Neural crest cell (in vitro differentiated cells): ENCODE results near the gene NR1H2. TPM values are rescaled to one million over a fixed set of nuclear protein-coding genes. Genes with fewer than 3 reads are reported as not detected.
A peak's percentile ranks its signal among the peaks of the same experiment; 100 is the strongest.
"Not testable (repeated sequence)": the region's sequence is repeated elsewhere in the genome, so short reads cannot be mapped to it uniquely, and the experiment has no call there.

Experiments used
- DNase-seq: peaks from one replicate; pipeline ENCODE4 v3.0.0; 2021; ENCODE audit warnings: low read depth, mixed read lengths, low spot score
- H3K27ac Mint-ChIP-seq: one replicate; pipeline ENCODE4 v1.8.0; 2021; ENCODE audit warnings: mild to moderate bottlenecking, mixed read lengths; ENCODE audit not compliant: unreplicated experiment
- H3K27me3 Mint-ChIP-seq: 2 replicates; pipeline ENCODE4 v1.8.0; 2021; ENCODE audit warnings: low read depth, mild to moderate bottlenecking, mixed read lengths
- H3K36me3 Mint-ChIP-seq: 2 replicates; pipeline ENCODE4 v1.8.0; 2021; ENCODE audit warnings: low read depth, mild to moderate bottlenecking, mixed read lengths
- H3K4me1 Mint-ChIP-seq: 2 replicates; pipeline ENCODE4 v1.8.0; 2021; ENCODE audit warnings: mixed read lengths
- H3K4me3 Mint-ChIP-seq: one replicate; pipeline ENCODE4 v1.8.0; 2021; ENCODE audit warnings: mild to moderate bottlenecking, mixed read lengths
- H3K9me3 Mint-ChIP-seq: 2 replicates; pipeline ENCODE4 v1.8.0; 2021; ENCODE audit warnings: mixed read lengths
- total RNA-seq: library from RNA; stranded (reverse); gene quantifications from 2 replicates; pipeline ENCODE4 v1.2.1, GENCODE V29; 2021
- TF ChIP-seq, protein P1 (sequence below): fragments of 200-600 bp; sonication (generic); conservative IDR thresholded peaks from 2 replicates; pipeline ENCODE4 v1.5.0; 2021; ENCODE audit warnings: antibody characterized with exemption, mild to moderate bottlenecking

The NR1H2 gene
- total RNA-seq, 1 donor from 2014 or later: 22.8 TPM

DNA sequence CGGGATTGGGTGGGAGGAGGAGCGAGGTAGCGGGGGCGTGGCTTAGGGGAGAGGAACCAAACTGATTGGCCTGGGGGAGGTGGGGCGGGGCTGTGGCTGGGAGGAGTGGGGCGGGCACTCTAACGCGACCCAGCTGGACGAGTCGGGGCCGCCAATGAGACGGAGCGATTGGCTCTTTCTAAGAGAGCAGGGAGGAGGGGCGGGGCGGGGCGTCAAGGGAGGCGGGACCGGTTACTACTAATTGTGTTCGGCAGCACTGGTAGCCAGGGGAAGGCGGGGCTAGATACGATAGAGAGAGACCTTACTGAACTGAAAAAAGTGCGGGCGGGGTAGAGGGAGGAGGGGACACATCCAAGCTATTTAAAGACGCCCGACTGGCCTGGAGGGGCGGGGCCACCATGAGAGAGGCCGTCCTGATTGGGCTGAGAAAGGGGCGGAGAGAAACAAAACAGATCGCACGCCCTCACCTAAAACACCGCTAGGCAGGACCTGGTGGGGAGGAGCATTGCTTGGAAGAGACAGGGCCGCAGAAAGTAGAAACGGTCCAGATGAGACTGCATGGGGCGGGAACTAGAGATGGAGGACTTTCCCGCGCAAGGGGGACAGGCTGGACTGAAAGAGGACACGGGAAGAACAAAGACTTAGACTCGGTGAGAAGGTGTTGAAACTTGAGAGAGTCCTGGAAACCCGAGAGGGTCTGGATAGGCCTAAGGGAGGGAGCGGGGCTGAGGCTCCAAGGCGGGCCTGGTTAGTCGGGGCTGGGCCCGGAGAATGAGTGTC lies 46.9 kb upstream of the NR1H2 start, which contains the start of gene KCNC3:
Gene KCNC3, minus strand, starts transcription at position 232 of the 780 bp plus-strand sequence. CDS start 295 bp downstream, outside the sequence.
- H3K4me3 Mint-ChIP-seq: peak within 1 kb of the TSS; percentile 89
- H3K27me3 Mint-ChIP-seq: peaks cover 76% of the 10 kb centered on the region
- TF ChIP-seq, protein P1, sequence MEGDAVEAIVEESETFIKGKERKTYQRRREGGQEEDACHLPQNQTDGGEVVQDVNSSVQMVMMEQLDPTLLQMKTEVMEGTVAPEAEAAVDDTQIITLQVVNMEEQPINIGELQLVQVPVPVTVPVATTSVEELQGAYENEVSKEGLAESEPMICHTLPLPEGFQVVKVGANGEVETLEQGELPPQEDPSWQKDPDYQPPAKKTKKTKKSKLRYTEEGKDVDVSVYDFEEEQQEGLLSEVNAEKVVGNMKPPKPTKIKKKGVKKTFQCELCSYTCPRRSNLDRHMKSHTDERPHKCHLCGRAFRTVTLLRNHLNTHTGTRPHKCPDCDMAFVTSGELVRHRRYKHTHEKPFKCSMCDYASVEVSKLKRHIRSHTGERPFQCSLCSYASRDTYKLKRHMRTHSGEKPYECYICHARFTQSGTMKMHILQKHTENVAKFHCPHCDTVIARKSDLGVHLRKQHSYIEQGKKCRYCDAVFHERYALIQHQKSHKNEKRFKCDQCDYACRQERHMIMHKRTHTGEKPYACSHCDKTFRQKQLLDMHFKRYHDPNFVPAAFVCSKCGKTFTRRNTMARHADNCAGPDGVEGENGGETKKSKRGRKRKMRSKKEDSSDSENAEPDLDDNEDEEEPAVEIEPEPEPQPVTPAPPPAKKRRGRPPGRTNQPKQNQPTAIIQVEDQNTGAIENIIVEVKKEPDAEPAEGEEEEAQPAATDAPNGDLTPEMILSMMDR: no peak
- H3K9me3 Mint-ChIP-seq: no peaks in the 10 kb centered on the region
- peaks cover 57% of the 10 kb centered on the region for H3K4me1 Mint-ChIP-seq
- peaks cover 3% of the 10 kb centered on the region for H3K36me3 Mint-ChIP-seq
- DNase-seq: peak; percentile 99
- peak within 1 kb of the TSS; percentile 98 for H3K27ac Mint-ChIP-seq

DNA sequence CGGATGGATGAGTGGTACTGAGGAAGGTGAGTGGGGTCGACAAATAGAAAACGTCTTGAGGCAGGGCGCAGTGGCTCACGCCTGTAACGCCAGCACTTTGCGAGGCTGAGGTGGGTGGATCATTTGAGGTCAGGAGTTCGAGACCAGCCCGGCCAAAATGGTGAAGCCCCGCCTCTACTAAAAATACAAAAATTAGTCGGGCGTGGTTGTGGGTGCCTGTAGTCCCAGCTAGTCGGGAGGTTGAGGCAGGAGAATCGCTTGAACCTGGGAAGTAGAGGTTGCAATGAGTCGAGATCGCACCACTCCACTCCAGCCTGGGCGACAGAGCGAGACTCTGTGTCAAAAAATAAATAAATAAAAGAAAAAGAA lies 46.3 kb upstream of the NR1H2 start:
- Mint-ChIP-seq H3K27ac (peak overlapping the region; percentile 98), H3K27me3 (peaks cover 70% of the 10 kb centered on the region), H3K4me1 (peaks cover 51% of the 10 kb centered on the region), H3K4me3 (peak overlapping the region; percentile 89)
- not testable (repeated sequence) for H3K9me3 Mint-ChIP-seq, DNase-seq, H3K36me3 Mint-ChIP-seq

DNA sequence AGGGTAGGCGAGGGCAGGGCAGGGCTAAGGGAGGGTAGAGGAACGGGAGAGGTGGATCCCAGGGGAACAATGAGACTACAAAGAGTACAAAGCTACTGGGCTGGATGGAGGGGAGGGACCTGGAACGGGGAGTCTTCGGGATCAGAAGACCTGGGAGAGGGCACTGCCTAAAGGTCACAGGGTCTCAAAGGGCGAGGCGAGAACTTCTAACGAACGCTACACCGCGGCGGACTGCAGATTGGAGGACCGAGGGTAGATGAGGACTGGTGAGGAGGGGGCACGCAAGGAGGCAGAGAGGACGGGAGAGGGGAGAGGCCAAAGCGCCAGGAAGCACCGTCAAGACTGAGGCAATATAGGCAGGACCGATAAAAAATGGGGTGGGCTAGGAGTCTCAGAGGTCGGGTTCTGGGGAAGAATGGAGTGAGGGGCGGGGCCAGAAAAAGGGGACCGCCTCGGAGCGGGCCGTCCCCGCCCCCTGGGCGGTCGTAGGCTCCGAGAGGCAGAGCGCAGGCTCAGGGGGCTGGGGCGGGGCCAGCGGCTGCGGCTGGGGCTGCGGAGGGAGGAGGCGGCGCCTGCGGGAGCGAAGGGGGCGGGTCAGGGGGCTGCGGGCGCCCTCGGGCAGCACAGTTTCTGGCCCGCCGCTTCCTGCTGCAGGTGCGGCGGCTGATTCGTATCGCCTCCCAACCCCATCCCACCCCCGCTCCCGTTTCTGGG lies 45.7 kb upstream of the NR1H2 start:
- TF ChIP-seq, protein P1: no peak
- peaks cover 54% of the 10 kb centered on the region for H3K4me1 Mint-ChIP-seq

DNA sequence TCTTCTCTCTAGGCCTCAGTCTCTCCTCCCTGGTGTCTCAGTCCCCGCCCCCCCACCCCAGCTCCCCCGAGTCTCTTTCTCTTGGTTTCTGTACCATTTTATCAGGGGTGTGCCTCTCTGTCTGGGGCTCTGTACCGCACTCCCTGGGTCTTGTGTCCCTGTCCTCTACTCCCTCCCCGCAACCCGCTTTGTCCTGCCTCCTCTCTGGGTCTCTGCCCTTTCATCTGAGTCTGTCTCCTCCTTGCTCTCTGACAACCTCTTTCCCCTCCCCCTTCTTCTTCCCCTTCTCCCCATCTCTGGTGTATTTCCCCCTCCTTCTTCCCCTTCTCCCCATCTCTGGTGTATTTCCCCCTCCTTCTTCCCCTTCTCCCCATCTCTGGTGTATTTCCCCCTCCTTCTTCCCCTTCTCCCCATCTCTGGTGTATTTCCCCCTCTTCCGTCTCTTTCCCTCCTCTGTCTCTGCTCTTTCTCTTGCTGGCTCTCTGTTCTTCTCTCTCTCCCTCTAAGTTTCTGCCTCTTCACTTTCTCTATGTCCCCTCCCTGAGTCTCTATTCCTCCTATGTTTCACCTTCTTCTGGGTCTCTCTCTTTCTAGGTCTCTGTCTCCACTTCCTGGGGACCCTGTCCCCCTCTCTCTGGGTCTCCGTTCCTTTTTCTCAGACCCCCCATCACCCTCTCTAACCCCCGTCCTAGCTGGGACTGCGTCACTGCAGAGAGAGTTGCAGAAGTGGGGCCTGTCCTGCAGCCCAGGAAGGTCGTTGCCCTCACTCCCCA lies 44.9 kb upstream of the NR1H2 start:
- peaks cover 8% of the 10 kb centered on the region for H3K9me3 Mint-ChIP-seq
- peak overlapping the region; percentile 79 for H3K4me3 Mint-ChIP-seq
- no peak overlapping the region for H3K27ac Mint-ChIP-seq
- no peak for DNase-seq
- H3K4me1 Mint-ChIP-seq: peaks cover 54% of the 10 kb centered on the region
- peaks cover 66% of the 10 kb centered on the region for H3K27me3 Mint-ChIP-seq
- H3K36me3 Mint-ChIP-seq: peaks cover 9% of the 10 kb centered on the region
- TF ChIP-seq, protein P1: no peak

More for the DNA sequence above, 45.7 kb upstream of the NR1H2 start:
- peak overlapping the region; percentile 89 for H3K4me3 Mint-ChIP-seq
- DNase-seq: peak; percentile 86
- peaks cover 71% of the 10 kb centered on the region for H3K27me3 Mint-ChIP-seq
- H3K9me3 Mint-ChIP-seq: peaks cover 5% of the 10 kb centered on the region
- peaks cover 6% of the 10 kb centered on the region for H3K36me3 Mint-ChIP-seq
- H3K27ac Mint-ChIP-seq: peak overlapping the region; percentile 98

DNA sequence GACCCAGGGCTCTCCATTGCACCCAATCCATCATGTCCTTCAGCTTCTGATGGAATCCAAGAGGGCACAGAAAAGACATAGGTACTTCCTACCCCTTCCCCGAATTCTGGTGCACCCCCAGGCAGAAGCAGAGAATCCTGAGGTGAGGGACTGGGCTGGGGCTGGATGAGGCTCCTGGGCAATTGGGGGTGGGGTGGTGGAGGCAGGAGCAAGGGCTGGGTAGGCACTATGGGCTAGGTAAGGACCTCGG lies 44.3 kb upstream of the NR1H2 start:
- TF ChIP-seq, protein P1: no peak
- Mint-ChIP-seq H3K36me3 (peaks cover 9% of the 10 kb centered on the region), H3K4me1 (peaks cover 50% of the 10 kb centered on the region), H3K9me3 (peaks cover 8% of the 10 kb centered on the region), H3K4me3 (peak overlapping the region; percentile 92), H3K27ac (no peak overlapping the region), H3K27me3 (peaks cover 61% of the 10 kb centered on the region)
- DNase-seq: no peak
